ENCODE data around the gene COA6. TPM values are rescaled to one million over a fixed set of nuclear protein-coding genes. Genes with fewer than 3 reads are reported as not detected.

COA6 gene
- total and polyA plus RNA-seq, 2 of the 13 experiments (the other 11 are each of a cell fraction or from before 2014, with no cell fraction given) = 32.4 to 104 TPM

GRCh38 chr1:234373064-234373958 lies at the start of gene COA6 (continued):
- TF ChIP-seq STAT6 (CRISPR knock-in tag; IDR thresholded peaks at IDR 0.05; ENCODE audit: borderline replicate concordance) (peak; percentile 83), HOXD1 (CRISPR knock-in tag; IDR thresholded peaks at IDR 0.05) (no peak; the same call in 1 of the 2 replicates), MIER2 (CRISPR knock-in tag; IDR thresholded peaks at IDR 0.05) (peak; percentile 51; the same call in 1 of the 2 replicates), ZNF564 (CRISPR knock-in tag; IDR thresholded peaks at IDR 0.05) (peak; percentile 73), HNF4A (CRISPR knock-in tag; IDR thresholded peaks at IDR 0.05) (peak; percentile 57), KLF11 (CRISPR knock-in tag; IDR thresholded peaks at IDR 0.05) (peak; percentile 88; the same call in 1 of the 2 replicates), ZFY (CRISPR knock-in tag; IDR thresholded peaks at IDR 0.05) (peak; percentile 67), CREM (IDR thresholded peaks at IDR 0.05) (peak; percentile 90), CREM (CRISPR knock-in tag; IDR thresholded peaks at IDR 0.05) (no peak), IKZF1 (IDR thresholded peaks at IDR 0.05) (no peak), RFX1 (IDR thresholded peaks at IDR 0.05) (no peak), ZNF75D (CRISPR knock-in tag; IDR thresholded peaks at IDR 0.05; ENCODE audit: borderline replicate concordance) (no peak), SMYD3 (CRISPR knock-in tag; IDR thresholded peaks at IDR 0.05) (peak; percentile 65; the same call in 1 of the 2 replicates), MEF2D (CRISPR knock-in tag; IDR thresholded peaks at IDR 0.05) (peak; percentile 90), E2F1 (CRISPR knock-in tag; IDR thresholded peaks at IDR 0.05) (peak; percentile 32; the same call in 1 of the 2 replicates), ZNF546 (CRISPR knock-in tag; conservative IDR thresholded peaks at IDR 0.05) (0 out of 2 replicates have a peak, but pooled peaks have one; percentile 60), ZNF841 (CRISPR knock-in tag; IDR thresholded peaks at IDR 0.05; ENCODE audit: borderline replicate concordance) (no peak), ZNF670 (CRISPR knock-in tag; IDR thresholded peaks at IDR 0.05; ENCODE audit: borderline replicate concordance) (no peak; the same call in 1 of the 2 replicates), JUNB (CRISPR knock-in tag; IDR thresholded peaks at IDR 0.05; ENCODE audit: borderline replicate concordance) (no peak), ZNF33A (CRISPR knock-in tag; IDR thresholded peaks at IDR 0.05; ENCODE audit: borderline replicate concordance) (no peak), RFXANK (CRISPR knock-in tag; IDR thresholded peaks at IDR 0.05) (no peak), POLR2A (IDR thresholded peaks at IDR 0.05; ENCODE audit: insufficient read depth in 1 of 2, low read depth in 2 of 2, low read length in 2 of 2) (peak; percentile 88), PRPF4 (IDR thresholded peaks at IDR 0.05; ENCODE audit: low read depth, low read length, poor library complexity, severe bottlenecking) (no peak)
- TF ChIP-seq, protein P1, sequence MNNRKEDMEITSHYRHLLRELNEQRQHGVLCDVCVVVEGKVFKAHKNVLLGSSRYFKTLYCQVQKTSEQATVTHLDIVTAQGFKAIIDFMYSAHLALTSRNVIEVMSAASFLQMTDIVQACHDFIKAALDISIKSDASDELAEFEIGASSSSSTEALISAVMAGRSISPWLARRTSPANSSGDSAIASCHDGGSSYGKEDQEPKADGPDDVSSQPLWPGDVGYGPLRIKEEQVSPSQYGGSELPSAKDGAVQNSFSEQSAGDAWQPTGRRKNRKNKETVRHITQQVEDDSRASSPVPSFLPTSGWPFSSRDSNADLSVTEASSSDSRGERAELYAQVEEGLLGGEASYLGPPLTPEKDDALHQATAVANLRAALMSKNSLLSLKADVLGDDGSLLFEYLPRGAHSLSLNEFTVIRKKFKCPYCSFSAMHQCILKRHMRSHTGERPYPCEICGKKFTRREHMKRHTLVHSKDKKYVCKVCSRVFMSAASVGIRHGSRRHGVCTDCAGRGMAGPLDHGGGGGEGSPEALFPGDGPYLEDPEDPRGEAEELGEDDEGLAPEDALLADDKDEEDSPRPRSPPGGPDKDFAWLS (CRISPR knock-in tag; IDR thresholded peaks at IDR 0.05; ENCODE audit: borderline replicate concordance) = 0 out of 2 replicates have a peak, but pooled peaks have one; percentile 35
- TF ChIP-seq, protein P2, sequence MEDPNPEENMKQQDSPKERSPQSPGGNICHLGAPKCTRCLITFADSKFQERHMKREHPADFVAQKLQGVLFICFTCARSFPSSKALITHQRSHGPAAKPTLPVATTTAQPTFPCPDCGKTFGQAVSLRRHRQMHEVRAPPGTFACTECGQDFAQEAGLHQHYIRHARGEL (CRISPR knock-in tag; IDR thresholded peaks at IDR 0.05) = 0 out of 2 replicates have a peak, but pooled peaks have one; percentile 14

Data from HepG2 (cell line).